GM21447 (cell line): ENCODE data around the gene RPS16.
A peak's percentile ranks its signal among the peaks of the same experiment; 100 is the strongest.
"Not testable (repeated sequence)": the region's sequence is repeated elsewhere in the genome, so short reads cannot be mapped to it uniquely, and the experiment has no call there.

Experiments
- ATAC-seq: cut with Tn5 transposase; IDR thresholded peaks from one replicate; pipeline ENCODE4 v1.9.1; 2021; ENCODE audit not compliant: unreplicated experiment

RPS16 gene

DNA sequence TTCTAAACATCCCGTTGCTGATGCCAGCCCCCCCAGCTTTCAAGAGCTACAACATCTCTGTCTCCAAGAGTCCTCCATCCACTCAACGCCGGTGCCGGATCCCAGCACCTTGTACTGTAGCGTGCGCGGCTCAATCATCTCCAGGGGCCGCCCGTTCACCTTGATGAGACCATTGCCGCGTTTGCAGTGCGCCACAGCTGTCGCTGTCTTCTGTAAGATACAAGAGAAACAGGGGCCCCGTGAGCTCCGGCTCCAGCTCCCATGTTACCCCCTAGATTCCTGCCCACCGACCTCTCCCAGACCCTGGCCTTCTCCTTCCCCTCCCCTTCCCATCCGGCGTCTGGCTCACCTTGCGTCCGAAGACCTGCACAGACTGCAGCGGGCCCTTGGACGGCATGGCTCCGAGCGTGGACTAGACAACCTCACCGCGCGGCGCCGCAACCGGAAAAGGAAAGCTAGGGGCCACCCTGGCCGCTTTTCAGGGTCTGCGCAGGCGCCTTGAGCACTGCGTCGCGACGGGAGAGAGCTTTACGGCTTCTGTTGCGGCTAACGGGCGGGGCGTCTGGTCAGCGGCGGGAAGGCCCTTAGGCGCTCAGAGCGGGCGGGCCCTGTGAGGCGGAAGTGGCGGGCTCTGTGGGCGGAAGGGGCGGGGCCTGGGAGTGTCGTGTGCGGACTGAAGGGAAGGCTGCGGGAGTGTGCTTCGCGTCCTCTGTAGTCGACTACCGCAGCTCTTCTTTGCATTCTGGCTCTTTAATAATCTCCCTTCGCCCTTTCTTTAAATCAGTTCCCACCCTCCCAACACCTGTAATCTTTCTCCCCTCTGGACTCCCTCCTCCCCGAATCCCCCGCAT lies at the start of gene RPS16:
Gene RPS16, minus strand, starts transcription at position 451 of the 851 bp plus-strand sequence. Its CDS starts 54 bp downstream, at position 397.
- ATAC-seq: peak; percentile 69

DNA sequence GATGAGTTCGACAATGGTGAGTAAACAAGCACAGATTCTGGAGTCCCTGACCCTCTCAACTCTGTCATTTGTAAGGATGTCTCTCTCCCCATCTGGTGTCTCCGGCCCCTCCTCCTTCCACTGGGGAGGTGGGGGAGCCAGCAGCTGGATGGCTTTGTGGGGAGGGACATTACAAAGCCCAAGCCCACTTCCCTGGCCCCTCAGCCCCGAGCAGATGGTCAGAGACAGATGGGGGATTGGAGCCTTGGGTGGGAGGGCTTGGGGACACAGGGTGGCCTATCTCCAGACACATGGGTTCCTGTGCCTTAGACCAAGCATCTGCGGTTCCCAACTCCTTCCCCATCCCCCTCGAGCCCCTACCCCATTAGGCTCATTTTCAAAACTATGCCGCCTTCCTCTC lies 47.4 kb upstream of the RPS16 start:
- ATAC-seq: no peak

DNA sequence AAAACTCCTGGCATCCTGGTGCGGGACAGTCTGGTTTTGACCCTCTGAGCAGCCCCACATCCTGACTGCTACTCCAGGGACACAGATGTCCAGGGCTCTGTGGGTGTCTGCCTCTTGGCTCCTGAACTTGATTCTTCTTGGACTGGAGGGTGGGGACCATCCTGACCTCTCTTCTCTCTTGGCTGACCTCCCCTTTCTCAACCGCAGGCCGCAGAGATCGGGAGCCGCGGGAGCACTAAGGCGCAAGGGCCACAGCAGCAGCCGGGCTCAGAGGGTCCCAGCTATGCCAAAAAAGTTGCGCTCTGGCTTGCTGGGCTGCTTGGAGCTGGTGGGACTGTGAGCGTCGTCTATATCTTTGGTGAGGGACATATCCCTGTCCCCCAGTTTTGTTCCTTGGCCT lies 45.9 kb upstream of the RPS16 start:
- ATAC-seq: no peak

DNA sequence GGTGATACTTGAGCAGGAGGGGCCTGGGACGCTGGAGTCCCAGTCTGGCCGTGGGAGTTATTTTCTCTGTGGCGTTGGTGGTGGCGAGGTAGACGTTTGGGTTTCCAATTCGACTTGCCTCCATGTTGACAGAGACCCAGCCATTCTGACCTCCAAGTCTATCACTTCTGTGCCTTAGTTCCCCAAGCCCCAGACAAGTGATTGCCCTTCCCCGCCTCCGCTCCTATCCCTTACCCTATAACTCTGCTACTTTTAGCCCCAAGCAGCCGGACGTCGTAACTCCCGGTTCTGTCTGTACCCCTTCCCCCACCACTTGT lies 45.4 kb upstream of the RPS16 start:
- ATAC-seq: peak; percentile 13

DNA sequence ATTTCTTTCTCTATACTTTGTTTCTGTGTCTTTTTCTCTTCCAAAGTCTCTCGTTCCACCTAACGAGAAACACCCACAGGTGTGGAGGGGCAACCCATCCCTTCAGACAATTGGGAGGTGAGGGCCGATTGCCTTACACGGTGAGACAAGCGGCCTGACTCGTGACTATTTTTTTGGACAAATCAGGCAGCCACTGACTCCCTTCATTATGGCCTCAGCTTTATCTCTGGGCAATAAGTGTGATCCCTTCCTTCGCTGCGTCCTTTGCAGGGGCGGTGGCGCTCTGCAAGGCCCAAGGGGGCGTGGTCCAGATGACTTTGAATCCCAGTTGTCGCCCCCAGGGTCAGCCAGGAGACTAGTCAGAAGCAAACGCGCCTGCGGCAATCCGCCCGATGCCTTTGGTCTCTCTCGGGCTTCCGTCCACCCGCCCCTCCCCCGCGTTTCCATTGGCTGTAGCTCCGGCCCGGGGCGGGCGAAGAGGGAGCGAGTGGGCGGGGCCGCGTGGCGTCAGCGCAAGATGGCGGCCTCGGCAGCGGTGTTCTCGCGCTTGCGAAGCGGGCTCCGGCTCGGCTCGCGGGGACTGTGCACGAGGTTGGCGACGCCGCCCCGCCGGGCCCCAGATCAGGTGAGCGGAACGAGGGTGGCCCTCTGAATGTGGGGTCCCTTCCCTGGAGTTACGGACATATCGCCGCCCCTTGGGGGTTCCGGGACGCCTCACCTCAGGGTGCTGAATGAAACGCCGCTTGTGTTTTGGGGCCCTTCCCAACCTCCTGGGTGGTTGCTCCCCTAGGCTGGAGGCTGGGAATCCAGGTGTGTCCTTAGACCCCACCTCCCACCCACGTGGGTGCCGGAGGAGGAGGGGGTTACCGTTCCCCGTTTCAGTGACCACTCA lies 44.8 kb upstream of the RPS16 start, which contains the start of gene TIMM50:
Gene TIMM50, plus strand, starts transcription at position 502 of the 892 bp plus-strand sequence. Its CDS starts 16 bp downstream, at position 518.
- ATAC-seq: peak; percentile 82

DNA sequence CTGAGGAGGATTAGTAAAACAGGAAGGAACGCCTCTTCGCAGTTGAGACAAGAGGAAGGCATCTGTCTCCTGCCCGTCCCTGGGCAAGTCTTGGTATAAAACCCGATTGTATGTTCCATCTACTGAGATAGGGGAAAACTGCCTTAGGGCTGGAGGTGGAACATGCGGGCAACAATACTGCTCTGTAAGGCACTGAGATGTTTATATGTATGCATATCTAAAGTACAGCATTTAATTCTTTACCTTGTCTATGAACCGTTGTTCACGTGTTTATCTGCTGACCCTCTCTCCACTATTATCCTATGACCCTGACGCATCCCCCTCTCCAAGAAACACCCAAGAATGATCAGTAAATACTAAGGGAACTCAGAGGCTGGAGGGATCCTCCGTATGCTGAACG lies 44.2 kb upstream of the RPS16 start:
- no peak for ATAC-seq

DNA sequence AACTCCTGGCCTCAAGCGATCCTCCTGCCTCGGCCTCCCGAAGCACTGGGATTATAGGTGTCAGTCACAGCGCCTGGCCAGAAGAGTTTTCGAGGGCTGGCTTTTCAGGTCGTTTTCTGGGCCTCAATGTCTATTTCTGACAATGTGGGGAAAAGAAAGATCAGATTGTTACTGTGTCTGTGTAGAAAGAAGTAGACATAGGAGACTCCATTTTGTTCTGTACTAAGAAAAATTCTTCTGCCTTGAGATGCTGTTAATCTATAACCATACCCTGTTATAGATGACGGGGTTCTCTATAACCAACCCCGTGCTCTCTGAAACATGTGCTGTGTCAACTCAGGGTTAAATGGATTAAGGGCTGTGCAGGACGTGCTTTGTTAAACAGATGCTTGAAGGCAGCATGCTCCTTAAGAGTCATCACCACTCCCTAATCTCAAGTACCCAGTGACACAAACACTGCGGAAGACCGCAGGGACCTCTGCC lies 43.6 kb upstream of the RPS16 start:
- not testable (repeated sequence) for ATAC-seq

DNA sequence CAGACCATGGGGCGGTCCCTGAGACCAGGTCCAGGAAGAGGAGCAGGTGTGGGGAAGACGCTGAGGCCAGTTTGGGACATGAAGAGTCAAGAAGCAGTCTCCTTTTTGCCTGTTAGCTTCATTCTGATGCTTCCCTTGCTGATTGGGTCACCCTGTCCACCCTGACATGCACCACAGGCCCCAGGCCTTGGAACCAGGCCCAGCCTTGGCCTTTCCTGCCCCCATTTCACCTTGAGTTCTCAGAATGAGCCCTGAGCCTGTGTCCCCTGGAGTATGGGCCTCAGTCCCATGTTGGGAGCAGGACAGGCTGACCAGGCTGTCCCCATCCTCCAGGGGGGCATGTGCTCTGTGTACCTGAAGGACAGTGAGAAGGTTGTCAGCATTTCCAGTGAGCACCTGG lies 40.0 kb upstream of the RPS16 start:
- no peak for ATAC-seq

DNA sequence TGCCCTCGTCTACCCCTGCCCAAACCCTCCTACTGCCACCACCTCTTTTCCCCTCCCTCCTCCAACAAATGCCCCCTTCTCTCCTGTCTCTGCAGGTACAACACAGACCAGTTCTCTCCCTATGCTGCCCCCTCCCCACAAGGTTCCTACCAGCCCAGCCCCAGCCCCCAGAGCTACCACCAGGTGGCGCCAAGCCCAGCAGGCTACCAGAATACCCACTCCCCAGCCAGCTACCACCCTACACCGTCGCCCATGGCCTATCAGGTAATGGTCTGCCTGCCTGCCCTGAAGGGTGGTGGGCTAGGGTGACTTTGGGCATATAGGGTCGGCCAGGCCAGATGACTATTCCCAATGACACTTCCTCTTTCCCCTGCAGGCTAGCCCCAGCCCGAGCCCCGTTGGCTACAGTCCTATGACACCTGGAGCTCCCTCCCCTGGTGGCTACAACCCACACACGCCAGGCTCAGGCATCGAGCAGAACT lies 38.4 kb upstream of the RPS16 start:
- ATAC-seq: no peak

DNA sequence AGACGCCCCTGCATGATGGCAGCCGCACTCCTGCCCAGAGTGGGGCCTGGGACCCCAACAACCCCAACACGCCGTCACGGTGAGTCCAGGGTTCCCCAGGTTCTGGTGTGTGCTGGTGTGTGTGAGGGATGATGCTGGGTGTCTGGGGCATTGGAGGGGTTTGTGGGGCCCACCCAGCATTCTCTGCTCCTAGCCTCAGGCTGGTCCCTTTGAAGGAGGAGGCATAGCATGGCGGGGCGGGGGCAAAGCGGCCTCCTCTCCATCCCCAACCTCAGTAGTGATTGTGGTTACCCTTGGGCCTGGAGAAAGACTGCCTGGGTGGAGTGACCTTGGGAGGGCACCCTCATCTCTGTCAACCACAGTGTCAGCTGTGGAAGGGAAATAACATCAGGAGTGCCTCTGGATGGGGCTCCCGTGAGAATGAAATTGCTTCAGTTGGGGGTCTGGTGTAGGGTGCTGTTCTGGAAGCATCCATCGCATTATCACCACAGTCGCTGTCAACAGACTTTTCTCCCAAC lies 37.8 kb upstream of the RPS16 start:
- ATAC-seq: no peak

DNA sequence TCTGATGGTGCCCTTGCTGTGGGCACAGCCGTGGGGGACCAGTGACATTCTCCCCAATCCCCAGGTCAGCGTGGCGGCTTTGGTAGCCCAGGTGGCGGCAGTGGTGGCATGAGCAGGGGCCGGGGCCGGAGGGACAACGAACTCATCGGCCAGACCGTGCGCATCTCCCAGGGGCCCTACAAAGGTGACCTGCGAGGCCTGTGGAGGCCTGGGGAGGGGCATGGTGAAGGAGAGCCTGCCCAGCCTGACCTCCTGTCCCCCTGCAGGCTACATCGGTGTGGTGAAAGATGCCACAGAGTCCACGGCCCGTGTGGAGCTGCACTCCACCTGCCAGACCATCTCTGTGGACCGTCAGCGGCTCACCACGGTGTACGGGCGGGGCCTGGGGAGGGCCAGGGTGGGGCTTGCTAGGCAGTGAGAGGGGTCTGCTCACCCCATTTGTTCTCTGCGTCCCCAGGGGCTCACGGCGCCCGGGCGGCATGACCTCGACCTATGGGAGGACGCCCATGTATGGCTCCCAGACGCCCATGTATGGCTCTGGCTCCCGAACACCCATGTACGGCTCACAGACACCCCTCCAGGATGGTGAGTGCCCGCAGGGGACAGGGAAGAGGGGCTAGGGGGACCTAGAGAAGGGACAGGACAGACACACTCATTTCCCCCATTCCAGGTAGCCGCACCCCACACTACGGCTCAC lies 37.1 kb upstream of the RPS16 start:
- no peak for ATAC-seq

DNA sequence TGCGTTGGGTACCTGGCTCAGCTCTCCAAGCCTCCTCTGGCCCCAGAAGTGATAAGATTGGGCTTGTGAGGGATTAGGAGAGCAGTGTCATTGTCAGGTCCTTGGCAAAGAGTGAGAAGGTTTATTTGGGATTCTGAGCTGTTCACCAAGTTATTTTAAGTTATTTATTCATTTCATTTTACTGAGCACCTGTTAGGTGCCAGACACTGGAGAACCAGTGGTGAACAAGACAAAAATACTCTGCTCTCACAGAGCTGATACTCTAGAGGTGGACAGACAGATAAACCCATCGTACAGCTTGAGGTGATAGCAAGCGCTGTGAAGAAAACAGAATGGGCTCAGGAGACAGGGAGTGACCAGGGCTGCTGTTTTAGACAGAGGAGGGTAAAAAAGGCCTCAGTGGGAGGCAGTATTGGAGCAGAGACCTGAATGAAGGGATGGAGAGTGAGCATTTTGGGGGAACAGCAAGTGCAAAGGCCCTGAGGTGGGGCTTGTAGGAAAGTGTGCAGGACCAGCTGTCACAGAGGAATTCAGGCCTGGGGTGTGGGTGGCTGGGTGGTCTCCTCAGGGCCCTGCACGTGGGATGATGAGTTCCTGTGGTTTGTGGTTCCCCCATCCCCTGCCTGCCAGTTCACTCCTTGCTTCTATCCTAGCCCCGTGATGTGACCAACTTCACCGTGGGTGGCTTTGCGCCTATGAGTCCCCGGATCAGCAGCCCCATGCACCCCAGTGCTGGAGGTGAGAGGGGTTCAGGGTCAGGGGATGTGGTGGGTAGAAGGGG lies 36.2 kb upstream of the RPS16 start:
- no peak for ATAC-seq

DNA sequence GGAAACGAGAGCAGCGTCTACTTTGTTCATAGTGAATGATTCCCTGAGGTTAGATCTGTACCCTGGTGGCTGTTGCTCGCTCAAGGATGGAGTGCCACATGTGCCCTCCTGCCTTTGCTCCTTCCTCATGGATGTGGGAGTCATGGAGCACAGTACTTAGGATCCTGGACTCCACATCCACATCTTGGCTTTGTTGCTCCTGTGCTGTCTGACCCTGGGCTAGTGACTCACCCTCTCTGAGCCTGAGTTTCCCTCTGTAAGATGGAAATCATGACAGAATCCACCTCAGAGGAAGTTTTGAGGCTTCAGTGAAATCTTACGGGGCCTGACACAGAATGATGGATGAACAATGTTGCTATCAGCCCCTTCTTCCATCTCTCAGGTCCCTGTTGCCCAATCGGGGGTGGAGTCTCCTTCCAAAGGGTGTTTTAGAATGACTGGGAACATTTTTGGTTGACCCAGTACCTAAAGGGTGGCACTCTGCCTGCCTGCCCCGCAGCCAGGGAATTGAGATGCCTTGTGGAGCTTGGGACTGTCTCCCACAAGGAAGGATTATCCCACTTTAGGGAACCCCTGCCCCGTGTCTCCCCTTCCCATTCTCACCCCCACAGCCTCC lies 35.1 kb upstream of the RPS16 start:
- no peak for ATAC-seq

DNA sequence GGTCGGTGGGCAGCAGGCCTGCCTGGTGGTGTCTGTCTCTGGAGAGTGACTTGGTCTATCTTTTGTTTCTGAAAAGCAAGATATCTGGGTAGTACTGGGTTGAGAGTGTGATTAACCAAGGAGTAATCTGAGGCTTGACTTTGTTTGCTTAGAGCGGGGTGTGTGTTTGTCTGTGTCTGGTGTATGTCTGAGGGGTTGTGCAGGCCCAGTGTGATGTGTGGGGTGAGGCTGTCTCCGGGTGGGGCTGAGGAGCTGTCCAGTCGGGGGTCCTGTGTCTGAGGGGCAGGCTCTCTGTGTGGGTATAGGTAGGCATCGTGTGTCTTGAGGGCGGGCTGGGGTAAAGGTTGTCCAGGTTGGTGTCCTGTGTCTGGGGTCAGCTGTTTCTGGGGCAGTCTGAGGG lies 33.8 kb upstream of the RPS16 start:
- no peak for ATAC-seq

DNA sequence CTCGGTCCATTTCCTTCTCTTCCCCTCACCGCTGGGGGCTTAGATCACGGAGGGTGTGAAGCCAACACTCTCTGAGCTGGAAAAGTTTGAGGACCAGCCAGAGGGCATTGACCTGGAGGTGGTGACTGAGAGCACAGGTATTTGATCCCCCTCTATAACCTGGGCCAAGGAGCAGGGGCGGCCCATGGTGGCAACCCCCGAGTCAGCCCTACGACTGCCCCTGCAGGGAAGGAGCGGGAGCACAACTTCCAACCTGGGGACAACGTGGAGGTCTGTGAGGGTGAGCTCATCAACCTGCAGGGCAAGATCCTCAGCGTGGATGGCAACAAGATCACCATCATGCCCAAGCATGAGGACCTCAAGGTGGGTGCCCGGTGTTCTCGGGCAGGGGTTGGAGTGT lies 33.3 kb upstream of the RPS16 start:
- no peak for ATAC-seq

DNA sequence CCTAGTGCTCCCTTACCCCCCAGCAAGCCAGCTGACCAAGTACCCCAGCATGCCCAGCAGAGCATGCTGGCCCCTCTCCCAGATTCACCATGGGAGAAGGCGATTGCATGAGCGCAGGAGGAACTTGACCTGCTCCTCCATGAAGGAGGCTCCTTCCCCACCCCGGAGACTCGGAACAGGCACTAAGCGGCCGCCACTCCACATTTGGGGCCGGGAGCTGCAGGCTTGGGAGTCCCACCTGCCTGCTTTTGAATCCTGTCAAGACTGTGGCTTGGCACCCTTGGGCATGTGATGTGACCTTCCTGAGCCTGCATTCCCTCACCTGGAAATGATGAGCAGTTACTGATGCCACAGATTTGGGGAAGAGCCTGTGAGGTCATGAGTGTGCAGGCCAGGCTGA lies 32.2 kb upstream of the RPS16 start:
- no peak for ATAC-seq

DNA sequence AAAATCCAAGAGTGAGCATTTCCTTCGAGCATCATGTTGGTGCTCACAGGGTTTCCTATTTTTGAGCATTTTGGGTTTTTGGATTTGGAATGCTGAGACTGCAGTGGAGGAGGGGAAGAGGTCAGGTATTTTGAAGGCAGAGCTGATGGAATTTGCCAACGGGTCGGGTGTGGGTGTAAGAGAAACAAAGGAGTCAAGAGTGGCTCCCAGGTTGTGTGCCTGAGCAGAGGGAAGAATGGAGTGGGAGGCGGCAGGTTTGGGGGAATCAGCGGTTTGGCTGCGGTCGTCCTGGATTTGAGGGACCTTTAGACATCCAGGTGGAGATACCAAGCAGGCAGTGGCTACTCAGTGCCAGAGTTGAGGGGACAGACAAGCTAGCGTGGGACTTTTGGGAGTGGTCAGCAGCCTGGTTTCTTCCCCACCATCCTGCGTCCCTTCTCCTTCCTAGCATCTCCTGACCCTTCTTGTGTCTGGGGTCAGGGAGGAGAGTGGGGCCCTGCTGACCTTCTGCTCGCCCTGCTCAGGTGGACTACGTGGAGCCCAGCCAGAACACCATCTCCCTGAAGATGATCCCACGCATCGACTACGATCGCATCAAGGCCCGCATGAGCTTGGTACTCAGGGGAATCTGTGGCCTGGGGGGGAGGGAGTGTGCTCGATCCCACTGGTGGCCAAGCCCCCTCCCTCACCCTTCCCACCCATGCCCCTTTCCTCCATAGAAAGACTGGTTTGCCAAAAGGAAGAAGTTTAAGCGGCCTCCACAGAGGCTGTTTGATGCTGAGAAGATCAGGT lies 30.4 kb upstream of the RPS16 start:
- no peak for ATAC-seq

DNA sequence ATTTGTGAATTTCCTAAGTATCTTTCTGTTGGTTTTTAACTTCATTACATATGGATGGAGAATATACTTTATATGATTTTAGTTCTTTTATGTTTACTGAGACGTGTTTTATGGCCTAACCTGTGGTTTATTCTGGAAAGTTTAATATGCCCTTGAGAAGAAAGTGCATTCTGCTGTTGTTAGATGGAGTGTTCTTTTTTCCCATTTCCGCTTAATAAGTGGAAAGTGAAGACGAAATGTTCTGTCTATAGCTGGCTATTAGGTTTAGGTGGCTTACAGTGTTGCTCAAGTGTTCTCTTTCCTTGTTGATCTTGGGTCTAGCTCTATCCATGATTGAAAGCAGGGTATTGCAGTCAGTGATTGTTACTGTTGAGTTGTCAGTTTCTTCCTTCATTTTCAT lies 27.7 kb upstream of the RPS16 start:
- no peak for ATAC-seq

DNA sequence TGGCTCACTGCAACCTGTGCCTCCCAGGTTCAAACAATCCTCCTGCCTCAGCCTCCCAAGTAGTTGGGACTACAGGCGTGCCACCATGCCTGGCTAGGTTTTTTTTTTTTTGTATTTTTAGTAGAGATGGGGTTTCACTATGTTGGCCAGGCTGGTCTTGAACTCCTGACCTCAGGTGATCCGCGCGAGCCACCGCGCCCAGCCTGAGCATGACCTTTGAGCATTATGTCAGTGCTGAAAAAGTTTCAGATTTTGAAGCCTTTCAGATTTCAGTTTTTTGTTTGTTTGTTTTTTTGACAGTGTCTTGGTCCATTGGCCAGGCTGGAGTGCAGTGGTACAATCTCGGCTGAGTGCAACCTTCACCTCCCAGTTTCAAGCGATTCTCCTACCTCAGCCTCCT lies 15.5 kb upstream of the RPS16 start:
- ATAC-seq: not testable (repeated sequence)
